Activated naive CD4-positive, alpha-beta T cell (primary cell): ENCODE results near the gene TIMELESS.
"Not testable (repeated sequence)": the region's sequence is repeated elsewhere in the genome, so short reads cannot be mapped to it uniquely, and the experiment has no call there.

ENCODE experiments used
- DNase-seq, 4 experiments: peaks; one replicate each; lab custom pipeline; 2025; lab: John Stamatoyannopoulos, UW

The TIMELESS gene

DNA sequence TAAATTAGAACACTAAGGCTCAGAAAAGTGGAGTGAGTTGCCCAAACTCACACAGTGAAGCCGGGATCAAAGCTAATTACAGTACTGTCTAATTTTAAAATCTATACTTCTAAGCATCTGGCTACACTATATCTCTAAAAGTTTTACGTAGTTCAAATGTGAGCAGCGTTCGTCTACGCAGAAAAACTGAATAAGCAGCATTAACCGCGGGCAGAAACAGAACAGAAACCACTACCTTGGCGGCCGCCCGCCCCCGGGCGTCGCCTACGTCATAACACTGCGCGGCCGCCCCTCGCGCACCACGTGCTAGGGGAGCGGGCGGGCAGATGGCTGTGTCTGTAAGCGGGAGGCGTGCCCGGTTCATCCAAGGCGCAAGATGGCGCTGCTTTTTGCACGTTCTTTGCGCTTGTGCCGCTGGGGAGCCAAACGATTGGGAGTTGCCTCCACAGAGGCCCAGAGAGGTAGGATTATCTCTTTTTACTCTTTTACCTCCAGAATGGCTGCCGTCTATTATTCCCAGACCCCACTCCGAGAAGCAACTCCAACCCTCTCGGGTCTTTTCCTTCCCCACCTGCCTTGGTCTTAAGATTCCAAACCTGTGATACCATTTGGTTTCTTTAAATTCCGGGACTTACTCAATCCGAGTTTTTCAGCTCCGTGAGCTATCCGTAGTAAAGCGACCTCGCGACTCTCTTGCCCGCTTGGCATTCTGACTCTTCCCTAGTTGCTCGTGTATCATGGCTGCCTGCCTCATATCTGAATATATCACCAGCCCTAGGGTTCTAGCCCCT lies 19.2 kb upstream of the TIMELESS start, which contains the start of gene SPRYD4:
SPRYD4 (plus strand) TSS at position 363 of the 791 bp plus-strand sequence; CDS start at position 377, 14 bp downstream.
- peak; percentile 80 to 93 (median 86) for DNase-seq

GRCh38 chr12:56462565-56462964 lies 13.3 kb upstream of the TIMELESS start:
- DNase-seq, result no peak

DNA sequence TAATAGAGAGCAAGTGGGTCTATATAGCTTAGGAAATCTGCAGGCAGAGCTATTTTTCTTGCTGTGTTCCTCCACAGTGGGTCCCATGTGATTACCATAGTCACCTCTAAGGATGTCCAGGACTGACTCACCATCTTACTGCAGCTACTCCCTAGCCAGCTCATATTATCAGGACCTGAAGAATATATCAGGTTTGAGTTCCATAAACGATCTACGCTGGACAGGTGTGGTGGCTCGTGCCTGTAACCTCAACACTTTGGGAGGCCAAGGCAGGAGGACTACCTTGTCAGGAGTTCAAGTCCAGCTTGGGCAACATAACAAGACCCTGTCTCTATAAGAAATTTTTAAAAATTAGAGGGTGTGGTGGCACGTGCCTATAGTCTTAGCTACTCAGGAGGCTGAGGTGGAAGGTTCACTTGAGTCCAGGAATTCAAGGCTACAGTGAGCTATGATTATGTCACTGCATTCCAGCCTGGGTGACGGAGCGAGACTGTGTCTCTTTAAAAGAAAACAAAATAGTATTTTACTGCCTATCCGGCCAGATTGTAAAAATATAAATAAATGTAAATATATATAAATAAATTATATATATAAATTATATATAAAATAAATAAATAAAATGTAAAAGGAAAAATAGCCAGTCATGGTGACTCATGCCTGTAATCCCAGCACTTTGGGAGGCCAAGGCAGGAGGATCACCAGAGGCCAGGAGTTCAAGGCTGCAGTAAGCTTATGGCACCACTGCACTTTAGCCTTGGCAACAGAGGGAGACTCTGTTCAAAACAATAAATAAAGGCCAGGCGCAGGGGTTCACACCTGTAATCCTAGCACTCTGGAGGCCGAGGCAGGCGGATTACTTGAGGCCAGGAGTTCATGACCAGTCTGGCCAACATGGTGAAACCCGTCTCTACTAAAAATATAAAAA lies 12.3 kb upstream of the TIMELESS start:
- no peak for DNase-seq

GRCh38 chr12:56457817-56458216 lies 8.6 kb upstream of the TIMELESS start:
- no peak for DNase-seq

DNA sequence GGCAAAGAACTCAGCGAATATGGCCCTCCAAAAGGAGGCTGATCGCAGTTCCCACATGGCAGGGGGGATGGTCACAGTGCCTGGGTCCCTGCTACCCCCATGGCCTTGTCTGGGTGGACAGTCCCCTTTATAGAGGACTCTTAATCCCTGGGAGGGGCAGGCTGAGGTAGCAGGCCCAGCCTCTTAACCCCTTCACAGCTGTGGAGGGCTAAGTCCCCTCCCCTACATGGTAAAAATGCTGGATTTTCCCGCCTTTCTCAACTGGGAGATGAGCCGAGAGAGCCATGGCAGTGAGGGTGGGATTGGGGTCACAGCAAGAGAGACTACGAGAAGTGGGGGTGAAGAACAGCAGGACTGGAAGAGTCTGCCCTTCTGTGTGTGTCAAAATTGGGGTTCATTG lies 5.3 kb upstream of the TIMELESS start, which contains the start of gene MIP:
MIP (minus strand) TSS at position 101 of the 400 bp plus-strand sequence; CDS start at position 57, 44 bp downstream.
- no peak for DNase-seq

- no peak for DNase-seq
These were observed 1.9 kb upstream of the TIMELESS start for GRCh38 chr12:56451147-56451546.

GRCh38 chr12:56450241-56450640 lies 1.0 kb upstream of the TIMELESS start:
- DNase-seq, result no peak

DNA sequence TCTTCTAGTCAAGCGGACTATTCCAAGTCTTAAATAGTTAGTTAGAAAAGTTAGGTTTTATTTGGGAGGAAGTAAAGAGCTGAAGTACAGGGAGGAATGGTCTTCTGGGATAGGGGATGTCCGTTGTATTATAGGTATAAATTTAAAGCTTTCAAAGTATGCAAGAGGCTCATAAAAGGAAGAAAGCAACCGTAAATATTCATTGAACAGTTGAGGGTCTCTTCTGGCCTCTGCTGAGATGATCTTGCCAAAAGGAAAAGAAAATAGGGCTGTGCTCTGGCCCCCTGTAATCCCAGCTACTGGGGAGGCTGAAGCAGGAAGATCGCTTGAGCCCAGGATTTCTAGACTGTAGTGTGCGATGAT lies 377 bp upstream of the TIMELESS start:
- DNase-seq, result no peak

DNA sequence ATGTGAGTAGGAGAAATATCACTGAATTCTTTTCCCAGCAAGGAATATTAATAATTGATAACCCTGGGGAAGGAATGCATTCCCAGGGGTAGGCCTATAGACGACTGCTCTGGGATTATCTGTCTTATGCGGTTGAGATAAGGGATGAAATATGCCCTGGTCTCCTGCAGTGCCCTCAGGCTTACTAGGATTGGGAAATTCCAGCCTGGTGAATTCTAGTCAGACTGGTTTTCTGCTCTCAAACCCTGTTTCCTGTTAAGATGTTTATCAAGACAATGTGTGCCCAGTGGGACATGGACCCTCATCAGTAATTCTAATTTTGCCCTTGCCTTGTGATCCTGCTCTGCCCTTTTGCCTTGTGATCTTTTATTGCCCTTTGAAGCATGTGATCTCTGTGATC lies 6.0 kb downstream of the TIMELESS start:
- not testable (repeated sequence) for DNase-seq

DNA sequence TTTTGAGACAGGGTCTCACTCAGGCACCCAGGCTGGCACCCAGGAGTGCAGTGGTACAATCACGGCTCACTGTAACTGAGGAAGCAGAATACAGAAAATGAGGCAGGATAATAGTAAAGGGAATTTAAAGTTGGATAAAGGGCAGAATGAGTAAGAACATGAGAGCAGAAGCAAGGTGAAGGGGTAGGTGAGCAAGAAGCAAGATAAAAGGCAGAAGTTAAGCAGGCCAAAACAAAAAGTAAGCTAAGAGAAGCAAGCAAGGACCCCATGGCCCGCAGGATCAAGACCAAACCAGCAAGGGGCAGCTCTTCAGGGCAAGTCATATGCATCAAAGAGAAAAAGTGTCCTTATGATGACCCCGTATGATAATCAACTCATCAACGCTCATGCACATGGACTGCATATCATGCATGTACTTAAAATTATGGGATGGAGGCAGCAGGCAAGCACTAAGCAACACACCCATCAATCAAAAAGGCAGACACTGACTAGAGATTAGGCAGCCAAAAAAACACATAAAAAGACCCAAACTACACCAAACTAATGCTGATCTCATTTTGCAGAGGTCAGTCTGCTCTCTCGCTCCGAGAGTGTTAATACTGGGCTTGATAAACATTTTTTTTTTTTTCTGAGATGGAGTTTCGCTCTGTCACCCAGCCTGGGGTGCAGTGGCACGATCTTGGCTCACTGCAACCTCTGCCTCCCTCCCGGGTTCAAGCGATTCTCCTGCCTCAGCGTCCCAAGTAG lies 11.6 kb downstream of the TIMELESS start:
- no peak for DNase-seq

- DNase-seq, result no peak
These were observed 14.4 kb downstream of the TIMELESS start for GRCh38 chr12:56434828-56435227.

DNA sequence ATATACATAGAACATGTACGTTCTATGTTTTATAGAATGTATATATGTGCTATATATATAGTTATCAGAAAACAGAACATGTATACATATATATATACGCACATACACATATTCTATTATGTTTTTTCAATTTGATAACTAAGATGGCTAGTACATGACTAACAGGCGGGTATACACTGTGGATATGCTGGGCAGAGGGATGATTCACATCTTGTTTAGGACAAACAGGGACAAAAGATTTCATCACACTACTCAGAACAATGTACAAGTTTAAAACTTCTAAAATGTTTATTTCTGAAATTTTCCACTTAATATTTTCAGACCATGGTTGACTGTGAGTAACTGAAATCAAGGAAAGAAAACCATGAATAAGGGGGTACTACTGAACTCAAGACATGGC lies 17.4 kb downstream of the TIMELESS start:
- no peak for DNase-seq

DNA sequence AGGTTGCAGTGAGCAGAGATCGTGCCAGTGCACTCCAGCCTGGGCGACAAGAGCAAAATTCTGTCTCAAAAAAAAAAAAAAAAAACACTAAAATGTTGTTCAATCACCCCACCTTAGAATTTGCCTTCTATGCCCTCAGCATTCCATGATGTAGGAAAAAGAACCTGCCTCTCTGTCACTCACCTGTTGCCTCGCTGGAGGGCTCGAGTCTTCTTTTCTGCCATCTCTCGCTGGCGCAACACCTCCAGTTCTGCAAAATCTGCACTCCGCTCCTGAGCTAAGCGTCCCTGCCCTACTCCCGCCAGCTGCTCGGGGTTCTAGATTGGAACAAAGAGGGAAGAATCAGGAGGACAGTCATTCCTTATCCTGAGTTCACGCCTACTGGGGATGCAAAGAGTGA lies 17.9 kb downstream of the TIMELESS start:
- no peak for DNase-seq

GRCh38 chr12:56425940-56426438 lies 23.2 kb downstream of the TIMELESS start:
- DNase-seq, result no peak

GRCh38 chr12:56425193-56425592 lies 24.0 kb downstream of the TIMELESS start:
- no peak for DNase-seq

DNA sequence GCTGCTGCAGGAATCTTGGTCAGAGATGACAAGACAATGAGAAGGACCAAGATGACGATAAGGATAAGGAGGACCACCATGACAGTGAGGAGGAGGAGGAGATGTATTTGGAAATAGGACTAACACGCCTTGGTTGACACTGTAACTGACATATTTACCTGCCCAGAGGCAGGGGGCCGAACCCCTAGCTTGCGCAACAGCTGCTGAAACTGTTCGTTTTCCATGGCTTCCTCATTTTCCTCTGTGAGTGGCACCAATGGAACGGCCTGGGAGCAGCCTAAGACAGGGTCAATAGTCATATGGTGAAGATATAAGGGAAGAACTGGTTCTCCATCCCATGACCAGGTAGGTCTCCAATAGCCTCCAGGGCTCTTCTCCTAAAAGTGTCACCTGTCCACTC lies 28.8 kb downstream of the TIMELESS start:
- DNase-seq, result no peak

GRCh38 chr12:56417739-56418138 lies 31.5 kb downstream of the TIMELESS start:
- no peak for DNase-seq

GRCh38 chr12:56414401-56414800 lies 34.8 kb downstream of the TIMELESS start:
- DNase-seq, result no peak

GRCh38 chr12:56413392-56413791 lies 35.8 kb downstream of the TIMELESS start:
- DNase-seq, result no peak

DNA sequence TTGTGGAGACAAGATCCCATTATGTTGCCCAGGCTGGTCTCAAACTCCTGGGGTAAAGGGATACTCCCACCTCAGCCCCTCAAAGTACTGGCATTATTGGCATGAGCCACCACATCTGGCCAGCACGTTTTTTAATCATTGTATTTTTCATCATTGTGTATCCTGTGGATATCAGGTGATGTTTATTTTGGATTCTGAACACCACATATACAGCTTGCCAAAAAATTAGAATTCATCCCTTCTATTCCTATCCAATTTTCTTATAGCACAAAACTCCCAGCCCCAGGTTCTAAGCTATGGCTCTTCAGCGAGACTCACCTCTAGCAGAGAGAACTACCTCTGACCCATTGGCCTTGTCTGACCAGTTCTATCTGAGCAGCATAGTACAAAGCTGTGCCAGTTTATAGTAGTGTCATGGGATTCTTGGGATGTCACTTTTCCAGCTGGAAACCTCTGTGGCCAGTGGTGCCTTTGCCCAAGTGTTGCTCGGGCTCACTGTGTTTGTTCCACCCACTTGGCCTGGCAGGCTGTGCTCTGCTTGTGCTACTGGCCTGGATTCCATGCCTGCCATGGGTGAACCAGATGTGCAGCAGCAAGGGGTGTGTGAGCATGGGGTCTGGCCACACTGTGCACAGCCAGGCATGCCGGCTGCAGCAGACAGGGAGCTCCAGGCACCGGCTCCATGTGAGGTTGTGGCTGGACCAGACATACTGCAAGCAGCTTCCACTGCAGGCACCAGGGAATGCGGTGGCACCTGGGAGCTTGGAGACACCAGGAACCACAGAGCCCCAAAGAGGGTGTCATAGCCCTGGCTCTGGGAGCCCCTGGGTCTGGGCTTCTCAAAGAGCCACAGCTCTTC lies 37.2 kb downstream of the TIMELESS start:
- no peak for DNase-seq

DNA sequence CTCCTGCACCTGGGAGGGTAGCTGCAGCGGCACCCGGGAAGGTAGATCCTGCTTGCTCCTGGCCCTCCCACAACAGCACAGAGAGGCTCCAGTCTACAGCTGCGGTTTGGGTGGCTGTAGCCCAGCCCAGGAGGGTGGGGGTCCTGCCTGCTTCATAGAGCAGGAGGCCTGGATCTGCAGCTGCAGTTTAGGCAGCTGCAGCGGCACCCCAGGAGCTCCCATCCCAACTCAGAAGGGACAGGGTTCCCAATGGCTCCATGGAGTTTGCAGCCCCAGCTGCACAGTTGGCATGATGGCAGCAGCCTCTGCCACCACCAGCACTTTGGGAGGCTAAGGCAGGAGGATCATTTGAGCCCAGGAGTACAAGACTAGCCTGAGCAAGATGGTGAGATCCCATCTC lies 38.5 kb downstream of the TIMELESS start:
- DNase-seq, result no peak
